Calu3 (cell line): ENCODE results near the gene TLL1. TPM values are rescaled to one million over a fixed set of nuclear protein-coding genes. Genes with fewer than 3 reads are reported as not detected.

Experiments used
- BruUV-seq: library from RNA; stranded (reverse); fragments of 400-500 nt; replicated peaks from 2 replicates; lab custom pipeline; 2021; lab: Mats Ljungman, UMichigan
- CTCF ChIA-PET: fragments of 300-600 bp; sonication (Branson Sonifier 250); formaldehyde crosslinking; loops from one replicate; lab custom pipeline; 2022; ENCODE audit warnings: antibody characterized with exemption; lab: Charles Lee
- DNase-seq: peaks from one replicate; pipeline ENCODE4 v3.0.0; 2022
- H3K27ac Mint-ChIP-seq: one replicate; pipeline ENCODE4 v1.8.0; 2022; ENCODE audit warnings: mixed read lengths; ENCODE audit not compliant: unreplicated experiment
- H3K27me3 Mint-ChIP-seq: one replicate; pipeline ENCODE4 v1.8.0; 2022; ENCODE audit warnings: mixed read lengths; ENCODE audit not compliant: unreplicated experiment
- H3K36me3 Mint-ChIP-seq: one replicate; pipeline ENCODE4 v1.8.0; 2022; ENCODE audit warnings: mild to moderate bottlenecking, moderate library complexity, mixed read lengths; ENCODE audit not compliant: insufficient read depth, unreplicated experiment
- H3K4me1 Mint-ChIP-seq: one replicate; pipeline ENCODE4 v1.8.0; 2022; ENCODE audit warnings: mild to moderate bottlenecking, low read depth, mixed read lengths; ENCODE audit not compliant: unreplicated experiment
- H3K4me3 Mint-ChIP-seq: one replicate; pipeline ENCODE4 v1.8.0; 2022; ENCODE audit warnings: mild to moderate bottlenecking, low read depth, moderate library complexity, mixed read lengths; ENCODE audit not compliant: unreplicated experiment
- H3K9me3 Mint-ChIP-seq: one replicate; pipeline ENCODE4 v1.8.0; 2022; ENCODE audit warnings: low read depth, mixed read lengths; ENCODE audit not compliant: unreplicated experiment
- intact Hi-C: fragments of 100-400 bp; cut with micrococcal nuclease; formaldehyde crosslinking; loops from one replicate; pipeline ENCODE4 v1.10.0; 2022; ENCODE audit not compliant: unreplicated experiment
- total RNA-seq: library from RNA; stranded (reverse); gene quantifications from 2 replicates; pipeline ENCODE4 v1.2.3, GENCODE V29; 2022
- TF ChIP-seq, protein P1 (sequence below): fragments of 200-600 bp; IDR thresholded peaks from one replicate; pipeline ENCODE4 v1.8.0; 2022; ENCODE audit warnings: antibody characterized with exemption; ENCODE audit not compliant: unreplicated experiment

The TLL1 gene
- total RNA-seq, 1 experiment from 2014 or later = not detected

DNA sequence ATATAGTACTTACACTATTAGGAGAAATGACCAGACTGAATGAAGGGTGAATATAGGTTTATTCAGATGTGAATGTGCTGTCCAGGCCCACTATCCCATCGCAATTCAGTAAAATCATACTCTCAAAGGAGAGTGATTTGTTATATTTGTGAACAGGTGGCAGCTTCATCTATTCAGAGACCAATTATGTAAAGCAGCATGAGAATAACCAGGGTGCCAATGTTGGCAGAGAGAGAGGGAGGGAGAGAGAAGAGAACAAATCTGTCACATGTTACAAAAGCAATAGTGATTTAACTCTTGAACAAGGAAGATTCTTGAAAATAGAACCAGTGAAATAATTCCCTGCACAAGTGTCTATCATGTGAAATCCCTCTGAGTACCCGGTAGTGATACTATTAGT, 38.9 kb upstream of the TLL1 start:
- H3K4me1 Mint-ChIP-seq = no peaks in the 10 kb centered on the region
- no peak overlapping the region for H3K4me3 Mint-ChIP-seq
- H3K27me3 Mint-ChIP-seq = no peaks in the 10 kb centered on the region
- TF ChIP-seq, protein P1, sequence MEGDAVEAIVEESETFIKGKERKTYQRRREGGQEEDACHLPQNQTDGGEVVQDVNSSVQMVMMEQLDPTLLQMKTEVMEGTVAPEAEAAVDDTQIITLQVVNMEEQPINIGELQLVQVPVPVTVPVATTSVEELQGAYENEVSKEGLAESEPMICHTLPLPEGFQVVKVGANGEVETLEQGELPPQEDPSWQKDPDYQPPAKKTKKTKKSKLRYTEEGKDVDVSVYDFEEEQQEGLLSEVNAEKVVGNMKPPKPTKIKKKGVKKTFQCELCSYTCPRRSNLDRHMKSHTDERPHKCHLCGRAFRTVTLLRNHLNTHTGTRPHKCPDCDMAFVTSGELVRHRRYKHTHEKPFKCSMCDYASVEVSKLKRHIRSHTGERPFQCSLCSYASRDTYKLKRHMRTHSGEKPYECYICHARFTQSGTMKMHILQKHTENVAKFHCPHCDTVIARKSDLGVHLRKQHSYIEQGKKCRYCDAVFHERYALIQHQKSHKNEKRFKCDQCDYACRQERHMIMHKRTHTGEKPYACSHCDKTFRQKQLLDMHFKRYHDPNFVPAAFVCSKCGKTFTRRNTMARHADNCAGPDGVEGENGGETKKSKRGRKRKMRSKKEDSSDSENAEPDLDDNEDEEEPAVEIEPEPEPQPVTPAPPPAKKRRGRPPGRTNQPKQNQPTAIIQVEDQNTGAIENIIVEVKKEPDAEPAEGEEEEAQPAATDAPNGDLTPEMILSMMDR = no peak
- no peaks in the 10 kb centered on the region for H3K9me3 Mint-ChIP-seq
- H3K36me3 Mint-ChIP-seq = no peaks in the 10 kb centered on the region
- CTCF ChIA-PET = no interaction called here
- DNase-seq = no peak
- BruUV-seq = no TSS peak
- no peak overlapping the region for H3K27ac Mint-ChIP-seq
- intact Hi-C loops = no loop called here

DNA sequence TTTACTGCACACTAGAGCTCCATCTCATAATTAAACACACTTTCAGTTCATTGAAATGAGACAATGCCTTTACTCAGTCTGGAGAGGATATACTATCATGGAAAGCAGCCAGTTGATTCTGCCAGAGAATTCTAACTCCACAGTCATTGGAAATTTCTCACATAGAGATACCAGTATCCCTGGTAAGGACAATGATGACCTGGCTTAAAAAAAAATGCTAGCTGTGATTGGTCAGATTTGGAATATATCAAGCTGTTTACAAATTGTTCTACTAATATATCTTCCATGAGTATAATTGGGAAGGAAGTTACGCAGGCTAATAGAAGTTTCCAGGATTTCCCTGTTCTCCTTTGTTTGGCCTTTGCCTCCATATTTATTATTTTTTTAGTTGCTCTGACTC, 34.5 kb upstream of the TLL1 start:
- TF ChIP-seq, protein P1 = no peak

DNA sequence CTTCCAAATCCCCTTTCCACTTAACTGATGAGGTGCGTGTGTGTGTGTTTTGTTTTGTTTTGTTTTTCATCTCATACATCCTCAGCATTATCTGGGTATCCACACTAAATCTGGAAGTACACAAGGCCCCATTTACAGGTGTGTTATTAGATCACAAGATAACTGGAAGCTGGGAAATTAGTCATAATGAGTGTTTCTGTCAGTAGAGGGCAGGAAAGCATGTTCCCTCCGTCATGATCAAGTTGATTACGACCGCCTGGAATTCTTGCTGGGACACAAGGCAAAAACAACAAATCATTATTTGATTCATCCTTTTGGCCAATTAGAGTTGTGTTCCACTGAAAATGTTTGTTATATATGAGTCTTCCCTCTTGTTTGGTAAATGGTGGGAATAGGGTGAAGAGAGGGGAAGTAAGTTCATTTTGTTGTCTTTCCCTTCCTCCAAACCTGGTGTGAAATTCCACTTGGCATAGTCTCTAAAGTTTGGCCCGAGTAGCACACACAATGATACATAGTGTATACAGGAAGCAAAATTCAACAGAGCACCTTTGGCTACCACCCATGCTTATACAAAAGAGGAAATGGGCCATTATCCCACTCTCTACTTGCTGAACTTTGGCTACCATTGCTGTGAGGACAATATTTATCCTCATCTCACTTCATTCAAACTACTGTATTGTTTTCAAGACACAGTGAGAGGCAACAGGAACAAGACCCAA, 33.3 kb upstream of the TLL1 start:
- no TSS peak for BruUV-seq
- H3K27me3 Mint-ChIP-seq = no peaks in the 10 kb centered on the region
- no peak overlapping the region for H3K4me3 Mint-ChIP-seq
- H3K4me1 Mint-ChIP-seq = peaks cover 6% of the 10 kb centered on the region
- TF ChIP-seq, protein P1 = no peak
- intact Hi-C loops = loop anchor here (10.0 kb wide), 1 partner anchor 265 kb away; no protein-coding TSS in a partner anchor
- DNase-seq = no peak
- H3K36me3 Mint-ChIP-seq = no peaks in the 10 kb centered on the region
- peak overlapping the region; percentile 19 for H3K27ac Mint-ChIP-seq
- H3K9me3 Mint-ChIP-seq = no peaks in the 10 kb centered on the region
- CTCF ChIA-PET = no interaction called here

More for the DNA sequence above, 34.5 kb upstream of the TLL1 start:
- Mint-ChIP-seq H3K4me1 (peaks cover 6% of the 10 kb centered on the region), H3K9me3 (no peaks in the 10 kb centered on the region), H3K27me3 (no peaks in the 10 kb centered on the region), H3K4me3 (no peak overlapping the region), H3K36me3 (no peaks in the 10 kb centered on the region), H3K27ac (no peak overlapping the region)
- CTCF ChIA-PET = no interaction called here
- BruUV-seq = no TSS peak
- intact Hi-C loops = no loop called here
- no peak for DNase-seq

DNA sequence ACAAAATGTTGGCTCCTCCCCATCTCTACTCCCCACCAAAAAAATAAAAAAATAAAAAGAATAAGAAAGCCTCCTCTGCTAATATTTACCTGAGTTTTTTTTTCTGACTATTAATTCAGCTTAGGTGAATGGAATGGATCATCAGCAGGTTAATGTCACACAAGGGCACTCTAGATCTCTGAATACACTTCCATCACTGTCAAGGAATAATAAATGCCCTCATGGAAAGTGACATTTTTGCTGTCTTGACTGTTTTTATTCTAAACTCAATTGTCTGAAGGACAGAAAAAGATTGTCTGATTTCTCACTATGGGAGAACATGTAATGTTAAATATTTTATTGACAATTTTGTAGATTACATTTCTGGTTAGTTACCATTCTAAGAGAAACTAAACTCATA, 30.4 kb upstream of the TLL1 start:
- TF ChIP-seq, protein P1 = no peak
- Mint-ChIP-seq H3K27ac (no peak overlapping the region), H3K27me3 (no peaks in the 10 kb centered on the region), H3K4me3 (no peak overlapping the region), H3K36me3 (no peaks in the 10 kb centered on the region), H3K4me1 (peaks cover 6% of the 10 kb centered on the region), H3K9me3 (no peaks in the 10 kb centered on the region)
- DNase-seq = no peak
- CTCF ChIA-PET = no interaction called here
- no TSS peak for BruUV-seq
- intact Hi-C loops = loop anchor here (10.0 kb wide), 1 partner anchor 268 kb away; no protein-coding TSS in a partner anchor
